A673 (cell line): ENCODE results near the gene FRG2. TPM values are rescaled to one million over a fixed set of nuclear protein-coding genes. Genes with fewer than 3 reads are reported as not detected.
"Not testable (repeated sequence)": the region's sequence is repeated elsewhere in the genome, so short reads cannot be mapped to it uniquely, and the experiment has no call there.

Experiments
- BruUV-seq: library from RNA; stranded (reverse); fragments of 400-500 nt; replicated peaks from 2 replicates; lab custom pipeline; 2021; lab: Mats Ljungman, UMichigan
- CTCF ChIA-PET: fragments of 300-600 bp; sonication (Branson Sonifier 250); formaldehyde crosslinking; loops from one replicate; lab custom pipeline; 2022; ENCODE audit warnings: antibody characterized with exemption; lab: Charles Lee
- POLR2A ChIA-PET: fragments of 300-600 bp; sonication (Branson Sonifier 250); formaldehyde crosslinking; loops from one replicate; lab custom pipeline; 2022; ENCODE audit warnings: antibody characterized with exemption; ENCODE audit not compliant: low non-redundant PET; lab: Charles Lee
- DNase-seq: peaks from one replicate; pipeline ENCODE4 v3.0.0-alpha.2; 2015; ENCODE audit warnings: low spot score
- H3K27ac ChIP-seq: fragments of 200-600 bp; sonication (generic); 2 replicates; pipeline ENCODE4 v1.5.1; 2016; ENCODE audit warnings: mixed run types, low read depth, mild to moderate bottlenecking, mixed read lengths, antibody characterized with exemption, low read length; ENCODE audit not compliant: poor library complexity, severe bottlenecking
- H3K27me3 ChIP-seq: fragments of 200-600 bp; sonication (generic); replicated peaks from 2 replicates; pipeline ENCODE4 v1.6.1; 2017; ENCODE audit warnings: mixed run types, low read depth, mild to moderate bottlenecking, mixed read lengths, antibody characterized with exemption, low read length; ENCODE audit not compliant: insufficient read depth, poor library complexity
- H3K36me3 ChIP-seq: fragments of 200-600 bp; sonication (generic); 2 replicates; pipeline ENCODE4 v1.6.1; 2016; ENCODE audit warnings: mixed run types, mild to moderate bottlenecking, mixed read lengths, antibody characterized with exemption, low read length; ENCODE audit not compliant: insufficient read depth, poor library complexity, severe bottlenecking
- H3K4me1 ChIP-seq: fragments of 200-600 bp; sonication (generic); 2 replicates; pipeline ENCODE4 v1.6.1; 2017; ENCODE audit warnings: mixed run types, mild to moderate bottlenecking, mixed read lengths, antibody characterized with exemption, low read length; ENCODE audit not compliant: insufficient read depth, poor library complexity, severe bottlenecking
- H3K4me3 ChIP-seq: fragments of 200-600 bp; sonication (generic); 2 replicates; pipeline ENCODE4 v1.5.1; 2016; ENCODE audit warnings: low read depth, mixed run types, mild to moderate bottlenecking, mixed read lengths, low read length; ENCODE audit not compliant: poor library complexity, severe bottlenecking
- H3K9me3 ChIP-seq: fragments of 200-600 bp; sonication (generic); 2 replicates; pipeline ENCODE4 v1.6.1; 2016; ENCODE audit warnings: mixed run types, low read depth, mild to moderate bottlenecking, mixed read lengths, antibody characterized with exemption, low read length; ENCODE audit not compliant: poor library complexity, severe bottlenecking
- CTCF ChIP-seq: fragments of 300-800, 200-600 bp; sonication (generic); conservative IDR thresholded peaks from 2 replicates; pipeline ENCODE4 v1.5.1; 2017; ENCODE audit warnings: low read depth, mild to moderate bottlenecking, antibody characterized with exemption, low read length, moderate library complexity, mixed read lengths
- EZH2 ChIP-seq: fragments of 200-600 bp; sonication (generic); IDR thresholded peaks from 2 replicates; pipeline ENCODE4 v1.6.1; 2017; ENCODE audit warnings: borderline replicate concordance, low read depth, mild to moderate bottlenecking, mixed read lengths, antibody characterized with exemption, low read length; ENCODE audit not compliant: poor library complexity, severe bottlenecking
- intact Hi-C: fragments of 100-400 bp; cut with micrococcal nuclease; formaldehyde crosslinking; loops from one replicate; pipeline ENCODE4 v1.10.0; 2022; ENCODE audit not compliant: unreplicated experiment
- total RNA-seq: library from RNA; stranded (reverse); gene quantifications from 2 replicates; pipeline ENCODE4 v1.2.3, GENCODE V29; 2021

The FRG2 gene
- total RNA-seq, 1 experiment from 2014 or later: 67.1 TPM

GRCh38 chr4:189988877-189989431, 38.1 kb downstream of the FRG2 start:
- H3K4me1 ChIP-seq: no peaks in the 10 kb centered on the region
- no peak overlapping the region for H3K27ac ChIP-seq
- no peaks in the 10 kb centered on the region for H3K27me3 ChIP-seq
- no TSS peak for BruUV-seq
- ChIA-PET CTCF (no interaction called here), POLR2A (no interaction called here)
- TF ChIP-seq EZH2 (no peak), CTCF (no peak)
- intact Hi-C loops: no loop called here
- no peak for DNase-seq
- no peaks in the 10 kb centered on the region for H3K36me3 ChIP-seq
- no peaks in the 10 kb centered on the region for H3K9me3 ChIP-seq
- H3K4me3 ChIP-seq: no peak overlapping the region

GRCh38 chr4:189985651-189986243, 41.3 kb downstream of the FRG2 start:
- H3K9me3 ChIP-seq, POLR2A ChIA-PET, H3K4me3 ChIP-seq, BruUV-seq, H3K27ac ChIP-seq, DNase-seq, H3K36me3 ChIP-seq, CTCF ChIA-PET, H3K4me1 ChIP-seq, H3K27me3 ChIP-seq, intact Hi-C loops: not testable (repeated sequence)

GRCh38 chr4:189984661-189985060, 42.4 kb downstream of the FRG2 start:
- CTCF ChIA-PET, BruUV-seq, intact Hi-C loops: not testable (repeated sequence)

GRCh38 chr4:189983916-189984526, 43.0 kb downstream of the FRG2 start:
- BruUV-seq, intact Hi-C loops, H3K4me1 ChIP-seq, H3K27ac ChIP-seq, CTCF ChIA-PET, H3K27me3 ChIP-seq, H3K4me3 ChIP-seq, POLR2A ChIA-PET, H3K36me3 ChIP-seq, DNase-seq, H3K9me3 ChIP-seq: not testable (repeated sequence)

More at GRCh38 chr4:189984661-189985060, 42.4 kb downstream of the FRG2 start:
- H3K4me3 ChIP-seq, DNase-seq, H3K4me1 ChIP-seq, H3K27ac ChIP-seq, POLR2A ChIA-PET, H3K9me3 ChIP-seq, H3K36me3 ChIP-seq, H3K27me3 ChIP-seq: not testable (repeated sequence)
